ENCODE data around the gene SORCS2. TPM values are rescaled to one million over a fixed set of nuclear protein-coding genes. Genes with fewer than 3 reads are reported as not detected.

Gene SORCS2
- polyA plus RNA-seq, 3 donors, result 0.46 to 0.55 TPM; not detected in 1

- intact Hi-C loops (cut with micrococcal nuclease), result no loop called here
These were observed 164.5 kb downstream of the SORCS2 start for GRCh38 chr4:7356667-7357310.

DNA sequence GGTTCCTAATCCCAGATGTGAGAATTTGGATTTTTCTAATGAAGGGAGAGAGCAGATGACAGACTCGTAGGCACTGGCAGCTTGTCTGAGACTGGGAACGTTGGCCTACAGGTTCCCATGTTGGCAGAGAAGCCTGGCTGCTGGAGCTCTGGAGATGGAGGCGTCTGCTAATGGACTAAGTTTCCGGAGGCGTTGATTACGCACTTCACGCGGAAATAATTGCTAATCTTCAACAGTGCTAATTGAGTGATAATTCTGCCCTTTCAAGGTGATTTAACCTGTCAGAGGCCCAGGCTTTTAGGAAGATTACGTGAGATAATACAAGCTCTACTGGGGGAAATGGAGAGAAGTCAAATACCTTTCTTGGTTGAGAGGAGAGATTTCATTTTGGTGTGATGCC, 165.0 kb downstream of the SORCS2 start:
- Mint-ChIP-seq H3K4me3 (no peak overlapping the region), H3K4me1 (no peaks in the 10 kb centered on the region), H3K9me3 (peaks cover 0 to 2% (median 0%) of the 10 kb centered on the region in 7 donors), H3K27ac (no peak overlapping the region), H3K27me3 (ENCODE audit: low read depth in 3 of 3) (peaks cover 2 to 8% (median 6%) of the 10 kb centered on the region in 3 donors), H3K36me3 (no peaks in the 10 kb centered on the region)
- no peak overlapping the region for H2AFZ ChIP-seq (ENCODE audit: insufficient read depth, low read depth, low read length, poor library complexity, severe bottlenecking)
- intact Hi-C loops (cut with micrococcal nuclease), result no loop called here
- no peaks in the 10 kb centered on the region for H3K79me2 ChIP-seq (ENCODE audit: insufficient read depth, low read length)
- DNase-seq, result no peak
- no peaks in the 10 kb centered on the region for H4K20me1 ChIP-seq (ENCODE audit: insufficient read depth, low read length)
- H3K27me3 ChIP-seq (ENCODE audit: control insufficient read depth in 2 of 2, insufficient read depth in 2 of 2, low read length in 2 of 2), result no peaks in the 10 kb centered on the region
- WGBS (ENCODE audit: insufficient coverage), result 90% methylated on average over 9 of the region's 9 CpGs
- no peak overlapping the region for H3K27ac ChIP-seq (ENCODE audit: low read depth in 1 of 2, low read length in 2 of 2)
- TF ChIP-seq CTCF (IDR thresholded peaks at IDR 0.05), result no peak
- H3K36me3 ChIP-seq (replicated peaks in 1 of 2; ENCODE audit: control insufficient read depth in 1 of 2, insufficient read depth in 2 of 2, low read length in 2 of 2), result no peaks in the 10 kb centered on the region
- H3K4me3 ChIP-seq (replicated peaks in 1 of 3; ENCODE audit: low read depth in 2 of 3, low read length in 3 of 3), result no peak overlapping the region
- H3K4me1 ChIP-seq (ENCODE audit: control insufficient read depth in 1 of 2, insufficient read depth in 2 of 2, low read length in 2 of 2), result no peaks in the 10 kb centered on the region
- H3K4me2 ChIP-seq (replicated peaks; ENCODE audit: extremely low read depth, low read length, poor library complexity, severe bottlenecking), result no peak overlapping the region
- H3K9ac ChIP-seq (ENCODE audit: insufficient read depth, low read length, poor library complexity, severe bottlenecking), result no peak overlapping the region
- H3K9me3 ChIP-seq (replicated peaks in 1 of 2; ENCODE audit: control insufficient read depth in 1 of 2, insufficient read depth in 1 of 2, low read length in 2 of 2), result no peaks in the 10 kb centered on the region

More at GRCh38 chr4:7356667-7357310, 164.5 kb downstream of the SORCS2 start:
- H3K4me2 ChIP-seq (replicated peaks; ENCODE audit: extremely low read depth, low read length, poor library complexity, severe bottlenecking), result no peak overlapping the region
- H3K36me3 ChIP-seq (replicated peaks in 1 of 2; ENCODE audit: control insufficient read depth in 1 of 2, insufficient read depth in 2 of 2, low read length in 2 of 2), result no peaks in the 10 kb centered on the region
- H3K27ac ChIP-seq (ENCODE audit: low read depth in 1 of 2, low read length in 2 of 2), result no peak overlapping the region
- WGBS (ENCODE audit: insufficient coverage), result 92% methylated on average over 7 of the region's 12 CpGs
- DNase-seq, result no peak
- H3K27ac Mint-ChIP-seq, result no peak overlapping the region
- H3K9me3 Mint-ChIP-seq, result peaks cover 0 to 2% (median 0%) of the 10 kb centered on the region in 7 donors
- no peaks in the 10 kb centered on the region for H3K4me1 Mint-ChIP-seq
- H3K27me3 Mint-ChIP-seq (ENCODE audit: low read depth in 3 of 3), result peaks cover 3 to 8% (median 6%) of the 10 kb centered on the region in 3 donors
- H3K36me3 Mint-ChIP-seq, result no peaks in the 10 kb centered on the region
- no peak for TF ChIP-seq CTCF (IDR thresholded peaks at IDR 0.05)
- H3K4me3 ChIP-seq (replicated peaks in 1 of 3; ENCODE audit: low read depth in 2 of 3, low read length in 3 of 3), result no peak overlapping the region
- no peaks in the 10 kb centered on the region for H3K79me2 ChIP-seq (ENCODE audit: insufficient read depth, low read length)
- H3K4me1 ChIP-seq (ENCODE audit: control insufficient read depth in 1 of 2, insufficient read depth in 2 of 2, low read length in 2 of 2), result no peaks in the 10 kb centered on the region
- H3K9ac ChIP-seq (ENCODE audit: insufficient read depth, low read length, poor library complexity, severe bottlenecking), result no peak overlapping the region
- no peak overlapping the region for H3K4me3 Mint-ChIP-seq
- no peaks in the 10 kb centered on the region for H3K27me3 ChIP-seq (ENCODE audit: control insufficient read depth in 2 of 2, insufficient read depth in 2 of 2, low read length in 2 of 2)
- H2AFZ ChIP-seq (ENCODE audit: insufficient read depth, low read depth, low read length, poor library complexity, severe bottlenecking), result no peak overlapping the region
- H4K20me1 ChIP-seq (ENCODE audit: insufficient read depth, low read length), result no peaks in the 10 kb centered on the region
- H3K9me3 ChIP-seq (replicated peaks in 1 of 2; ENCODE audit: control insufficient read depth in 1 of 2, insufficient read depth in 1 of 2, low read length in 2 of 2), result no peaks in the 10 kb centered on the region

Data from CD14-positive monocyte (primary cell).